Glutamatergic neuron (in vitro differentiated cells): ENCODE measurements around the gene VASN. TPM values are rescaled to one million over a fixed set of nuclear protein-coding genes. Genes with fewer than 3 reads are reported as not detected.
A peak's percentile ranks its signal among the peaks of the same experiment; 100 is the strongest.

ENCODE experiments used
- DNase-seq: peaks from one replicate; pipeline ENCODE4 v3.0.0; 2022
- H3K27ac Mint-ChIP-seq: one replicate; pipeline ENCODE4 v1.8.0; 2020; ENCODE audit warnings: mild to moderate bottlenecking, mixed read lengths, inconsistent platforms; ENCODE audit not compliant: unreplicated experiment
- H3K27me3 Mint-ChIP-seq: one replicate; pipeline ENCODE4 v1.8.0; 2020; ENCODE audit warnings: mild to moderate bottlenecking, moderate library complexity, mixed read lengths, inconsistent platforms; ENCODE audit not compliant: unreplicated experiment
- H3K36me3 Mint-ChIP-seq: one replicate; pipeline ENCODE4 v1.8.0; 2020; ENCODE audit warnings: mild to moderate bottlenecking, mixed read lengths, inconsistent platforms; ENCODE audit not compliant: unreplicated experiment
- H3K4me1 Mint-ChIP-seq: one replicate; pipeline ENCODE4 v1.8.0; 2020; ENCODE audit warnings: mild to moderate bottlenecking, low read depth, mixed read lengths, inconsistent platforms; ENCODE audit not compliant: unreplicated experiment
- H3K4me3 Mint-ChIP-seq: one replicate; pipeline ENCODE4 v1.8.0; 2020; ENCODE audit warnings: mild to moderate bottlenecking, mixed read lengths, inconsistent platforms; ENCODE audit not compliant: unreplicated experiment
- H3K9me3 Mint-ChIP-seq: one replicate; pipeline ENCODE4 v1.8.0; 2020; ENCODE audit warnings: mild to moderate bottlenecking, moderate library complexity, mixed read lengths, inconsistent platforms; ENCODE audit not compliant: unreplicated experiment
- total RNA-seq: library from RNA; stranded (reverse); fragmentation: NEBNext Ultra II Directional; extraction: Animal tissue kit (Norgen Biotek cat#: 25700); gene quantifications from one replicate; pipeline ENCODE4 v1.2.1, GENCODE V29; 2021; ENCODE audit not compliant: unreplicated experiment
- TF ChIP-seq, protein P1 (sequence below): fragments of 200-600 bp; sonication (generic); IDR thresholded peaks from one replicate; pipeline ENCODE4 v1.5.0; 2021; ENCODE audit not compliant: partially characterized antibody, unreplicated experiment

Gene VASN
- total RNA-seq, 1 donor from 2014 or later = 4.1 TPM

DNA sequence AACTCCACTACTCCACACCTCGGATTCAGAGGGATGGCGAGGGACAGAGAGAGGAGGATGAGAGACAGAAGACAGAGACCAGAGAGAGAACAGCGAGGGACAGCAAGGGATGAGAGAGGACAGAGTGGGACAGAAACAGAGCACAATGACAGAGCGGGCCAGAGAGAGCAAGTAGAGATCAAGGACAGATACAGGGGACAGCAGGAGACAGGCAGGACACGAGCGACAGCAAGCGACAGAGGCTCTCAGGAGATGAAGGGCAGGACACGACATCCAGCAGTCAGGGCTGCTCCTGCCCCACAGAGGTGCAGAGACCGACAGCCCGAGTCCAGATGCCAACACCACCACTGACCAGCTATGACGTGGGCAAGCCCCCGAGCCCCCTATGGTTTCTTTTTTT, 29.9 kb downstream of the VASN start:
- Mint-ChIP-seq H3K9me3 (peaks cover 7% of the 10 kb centered on the region), H3K27me3 (peaks cover 9% of the 10 kb centered on the region), H3K36me3 (peaks cover 4% of the 10 kb centered on the region), H3K27ac (no peak overlapping the region), H3K4me1 (peaks cover 12% of the 10 kb centered on the region), H3K4me3 (no peak overlapping the region)
- no peak for DNase-seq
- TF ChIP-seq, protein P1, sequence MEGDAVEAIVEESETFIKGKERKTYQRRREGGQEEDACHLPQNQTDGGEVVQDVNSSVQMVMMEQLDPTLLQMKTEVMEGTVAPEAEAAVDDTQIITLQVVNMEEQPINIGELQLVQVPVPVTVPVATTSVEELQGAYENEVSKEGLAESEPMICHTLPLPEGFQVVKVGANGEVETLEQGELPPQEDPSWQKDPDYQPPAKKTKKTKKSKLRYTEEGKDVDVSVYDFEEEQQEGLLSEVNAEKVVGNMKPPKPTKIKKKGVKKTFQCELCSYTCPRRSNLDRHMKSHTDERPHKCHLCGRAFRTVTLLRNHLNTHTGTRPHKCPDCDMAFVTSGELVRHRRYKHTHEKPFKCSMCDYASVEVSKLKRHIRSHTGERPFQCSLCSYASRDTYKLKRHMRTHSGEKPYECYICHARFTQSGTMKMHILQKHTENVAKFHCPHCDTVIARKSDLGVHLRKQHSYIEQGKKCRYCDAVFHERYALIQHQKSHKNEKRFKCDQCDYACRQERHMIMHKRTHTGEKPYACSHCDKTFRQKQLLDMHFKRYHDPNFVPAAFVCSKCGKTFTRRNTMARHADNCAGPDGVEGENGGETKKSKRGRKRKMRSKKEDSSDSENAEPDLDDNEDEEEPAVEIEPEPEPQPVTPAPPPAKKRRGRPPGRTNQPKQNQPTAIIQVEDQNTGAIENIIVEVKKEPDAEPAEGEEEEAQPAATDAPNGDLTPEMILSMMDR = no peak

DNA sequence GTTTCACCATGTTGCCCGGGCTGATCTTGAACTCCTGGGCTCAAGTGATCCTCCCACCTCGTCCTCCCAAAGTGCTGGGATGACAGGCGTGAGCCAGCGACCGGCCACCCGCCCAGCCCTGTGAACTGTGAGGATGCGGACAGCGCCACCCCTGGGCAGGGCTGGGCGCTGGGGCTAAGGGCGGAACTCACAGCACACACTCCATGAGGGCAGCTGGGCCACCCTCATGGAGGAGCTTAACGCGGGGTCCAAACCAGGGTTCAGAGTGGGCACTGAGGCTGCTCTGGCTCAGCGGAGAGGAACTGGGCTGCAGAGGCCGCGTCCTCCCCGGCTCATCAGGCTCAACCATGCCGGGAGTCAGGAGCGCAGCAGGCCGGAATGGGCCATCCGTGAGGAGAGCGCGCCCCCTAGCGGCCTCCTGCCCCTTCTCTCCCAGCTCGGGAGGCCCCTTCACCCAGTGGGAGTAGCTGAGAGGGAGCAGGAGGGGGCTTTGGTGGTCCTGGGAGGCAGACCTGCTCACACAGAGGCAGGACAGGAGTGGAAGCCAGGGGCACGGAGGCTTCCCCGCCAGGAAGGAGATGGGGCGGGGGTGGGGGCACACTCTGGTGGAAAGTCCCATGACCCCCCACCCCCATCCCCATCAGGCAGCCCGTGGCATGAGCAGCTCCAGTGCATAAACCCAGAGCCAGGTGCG, 30.9 kb downstream of the VASN start:
- Mint-ChIP-seq H3K4me3 (no peak overlapping the region), H3K9me3 (peaks cover 7% of the 10 kb centered on the region)
- peak; percentile 95 for DNase-seq

DNA sequence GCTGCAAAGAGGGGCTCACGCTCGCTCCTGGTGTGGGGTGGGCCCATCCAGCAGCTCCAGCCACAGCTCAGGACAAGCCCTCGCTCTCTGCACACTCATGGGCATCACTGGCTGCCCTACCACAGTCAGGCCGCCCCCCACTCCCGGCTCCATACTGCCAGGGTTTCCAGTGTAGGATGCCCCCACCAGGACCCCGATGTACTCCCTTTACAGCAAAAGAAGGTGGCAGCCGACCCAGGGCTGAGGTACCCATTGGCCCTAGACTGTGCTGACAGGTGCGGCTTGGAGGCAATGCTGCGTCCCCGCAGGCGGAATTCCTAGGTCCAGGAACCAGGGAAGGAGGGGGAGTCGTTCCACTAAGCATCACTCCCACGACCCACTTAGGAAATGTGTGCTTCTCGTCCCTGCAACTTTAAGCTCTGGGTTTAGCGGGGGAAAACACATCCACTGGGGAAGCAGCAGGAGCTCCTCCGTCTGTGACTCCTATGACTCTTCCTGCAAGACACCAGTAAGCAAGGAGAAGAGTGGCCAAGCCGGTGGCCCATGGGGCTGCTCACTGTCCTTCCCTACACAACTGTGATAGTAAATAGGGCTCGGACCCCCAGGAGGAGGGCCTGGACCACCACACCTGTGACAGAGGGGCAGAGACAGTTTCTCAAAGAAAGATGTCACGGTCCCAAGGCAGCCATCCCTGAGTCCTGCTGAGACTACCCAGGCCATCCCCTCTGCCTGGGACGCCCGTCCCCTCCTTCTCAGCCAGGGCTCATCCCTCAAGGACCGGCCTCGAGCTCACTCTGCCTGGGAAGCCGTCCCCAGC, 31.7 kb downstream of the VASN start:
- no peak for DNase-seq
- H3K27me3 Mint-ChIP-seq = peaks cover 9% of the 10 kb centered on the region
- peaks cover 12% of the 10 kb centered on the region for H3K4me1 Mint-ChIP-seq
- no peak overlapping the region for H3K4me3 Mint-ChIP-seq
- H3K36me3 Mint-ChIP-seq = peaks cover 4% of the 10 kb centered on the region
- peaks cover 7% of the 10 kb centered on the region for H3K9me3 Mint-ChIP-seq
- H3K27ac Mint-ChIP-seq = peak overlapping the region; percentile 12
- TF ChIP-seq, protein P1 = no peak

More for the DNA sequence above, 30.9 kb downstream of the VASN start:
- TF ChIP-seq, protein P1 = peak; percentile 96
- Mint-ChIP-seq H3K27ac (no peak overlapping the region), H3K4me1 (peaks cover 12% of the 10 kb centered on the region), H3K36me3 (peaks cover 4% of the 10 kb centered on the region), H3K27me3 (peaks cover 9% of the 10 kb centered on the region)

DNA sequence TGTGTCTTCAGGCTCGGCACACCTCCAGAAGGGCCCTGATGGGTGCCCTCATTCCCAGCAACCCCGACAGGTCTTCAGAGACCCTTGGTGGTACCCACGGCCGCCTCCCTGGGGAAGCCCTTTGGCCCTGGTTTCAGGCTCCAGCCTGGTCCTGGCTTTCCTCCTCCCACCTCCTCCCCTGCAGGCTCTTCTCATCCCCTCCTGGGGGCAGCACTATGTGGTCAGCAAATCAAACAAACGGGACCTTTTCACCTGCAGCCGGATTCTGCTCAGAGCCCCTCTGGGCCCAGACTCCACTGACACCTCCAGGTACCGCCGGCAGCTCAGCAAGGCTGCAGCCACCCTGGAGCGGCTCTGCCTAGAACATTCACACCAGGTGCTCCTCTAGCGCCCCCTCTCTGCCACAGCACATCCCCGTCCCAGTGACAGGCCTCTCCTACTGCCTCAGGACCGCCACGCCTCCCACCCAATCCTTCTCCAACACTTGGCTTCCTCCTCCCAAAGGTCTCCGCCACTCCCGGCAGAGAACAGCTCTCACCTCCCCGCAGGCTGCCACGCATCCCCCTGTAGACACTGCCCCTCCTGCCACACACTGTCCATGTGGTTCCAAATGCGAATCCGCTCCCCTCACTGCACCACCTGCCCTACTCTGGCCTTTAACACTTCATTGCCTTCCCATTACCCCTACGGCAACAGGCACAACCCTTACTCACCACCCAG, 32.8 kb downstream of the VASN start:
- peak; percentile 85 for DNase-seq
- Mint-ChIP-seq H3K4me3 (peak overlapping the region; percentile 61), H3K36me3 (peaks cover 4% of the 10 kb centered on the region), H3K4me1 (peaks cover 12% of the 10 kb centered on the region), H3K27ac (peak overlapping the region; percentile 75), H3K27me3 (peaks cover 8% of the 10 kb centered on the region), H3K9me3 (peaks cover 7% of the 10 kb centered on the region)
- TF ChIP-seq, protein P1 = peak; percentile 83
